HG02973 (cell line): ENCODE results near the gene CHPF2.
A peak's percentile ranks its signal among the peaks of the same experiment; 100 is the strongest.

ENCODE experiments used
- ATAC-seq: cut with Tn5 transposase; IDR thresholded peaks from one replicate; pipeline ENCODE4 v1.9.1; 2021; ENCODE audit warnings: moderate library complexity; ENCODE audit not compliant: unreplicated experiment

Gene CHPF2, protein sequence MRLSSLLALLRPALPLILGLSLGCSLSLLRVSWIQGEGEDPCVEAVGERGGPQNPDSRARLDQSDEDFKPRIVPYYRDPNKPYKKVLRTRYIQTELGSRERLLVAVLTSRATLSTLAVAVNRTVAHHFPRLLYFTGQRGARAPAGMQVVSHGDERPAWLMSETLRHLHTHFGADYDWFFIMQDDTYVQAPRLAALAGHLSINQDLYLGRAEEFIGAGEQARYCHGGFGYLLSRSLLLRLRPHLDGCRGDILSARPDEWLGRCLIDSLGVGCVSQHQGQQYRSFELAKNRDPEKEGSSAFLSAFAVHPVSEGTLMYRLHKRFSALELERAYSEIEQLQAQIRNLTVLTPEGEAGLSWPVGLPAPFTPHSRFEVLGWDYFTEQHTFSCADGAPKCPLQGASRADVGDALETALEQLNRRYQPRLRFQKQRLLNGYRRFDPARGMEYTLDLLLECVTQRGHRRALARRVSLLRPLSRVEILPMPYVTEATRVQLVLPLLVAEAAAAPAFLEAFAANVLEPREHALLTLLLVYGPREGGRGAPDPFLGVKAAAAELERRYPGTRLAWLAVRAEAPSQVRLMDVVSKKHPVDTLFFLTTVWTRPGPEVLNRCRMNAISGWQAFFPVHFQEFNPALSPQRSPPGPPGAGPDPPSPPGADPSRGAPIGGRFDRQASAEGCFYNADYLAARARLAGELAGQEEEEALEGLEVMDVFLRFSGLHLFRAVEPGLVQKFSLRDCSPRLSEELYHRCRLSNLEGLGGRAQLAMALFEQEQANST

DNA sequence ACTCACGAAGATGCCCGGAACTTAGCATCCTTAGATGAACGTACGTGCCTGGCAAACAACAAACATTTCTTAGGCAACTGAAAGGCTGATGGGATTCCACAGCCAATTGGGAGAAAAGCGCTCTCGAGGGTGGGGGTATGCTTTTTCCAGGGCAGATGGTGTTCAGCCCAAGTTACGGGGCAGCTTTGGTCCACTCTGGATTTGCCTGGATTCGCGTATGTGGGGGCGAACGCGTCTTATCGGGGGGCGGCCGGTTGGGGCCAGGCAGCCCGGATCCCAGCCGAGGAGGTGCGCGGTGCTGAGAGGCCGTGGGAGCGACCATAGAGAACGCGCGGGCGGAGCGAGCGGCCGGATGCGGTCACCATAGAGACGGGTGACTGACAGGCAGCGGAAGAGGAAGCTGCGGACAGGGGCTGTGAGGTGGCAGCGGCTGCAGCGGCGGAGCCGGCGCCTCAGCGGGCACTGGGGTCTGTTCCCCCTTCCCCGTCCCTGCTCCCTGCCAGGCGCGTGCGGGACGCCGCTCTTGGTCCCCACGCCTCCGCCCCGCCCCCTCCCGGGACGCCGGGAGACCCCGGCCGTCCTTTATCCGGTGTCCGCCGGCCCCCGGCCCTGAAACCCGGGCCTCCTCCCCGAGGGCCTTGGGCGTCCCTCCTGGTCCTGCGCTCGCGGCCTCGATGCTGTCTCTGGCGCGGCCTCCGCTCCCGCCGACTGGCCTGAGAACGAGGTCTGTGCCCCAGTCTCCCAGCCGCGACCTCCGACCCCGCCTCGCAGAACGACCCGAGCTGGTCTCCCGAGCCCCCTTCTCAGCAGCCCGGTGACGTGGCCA, at the start of gene CHPF2:
CHPF2 (plus strand) TSS at position 393 of the 826 bp plus-strand sequence. CDS start 1,529 bp downstream, outside the sequence.
- ATAC-seq, result peak; percentile 96

GRCh38 chr7:151185762-151186639, 46.3 kb upstream of the CHPF2 start:
- ATAC-seq, result no peak

GRCh38 chr7:151186640-151187408, 45.5 kb upstream of the CHPF2 start, which contains the start of gene ASB10:
TSS of gene ASB10 (minus strand) at chr7:151187250. CDS start at chr7:151187130, 120 bp downstream.
- ATAC-seq, result no peak

- no peak for ATAC-seq
Measured at GRCh38 chr7:151187409-151188251, 44.7 kb upstream of the CHPF2 start.

DNA sequence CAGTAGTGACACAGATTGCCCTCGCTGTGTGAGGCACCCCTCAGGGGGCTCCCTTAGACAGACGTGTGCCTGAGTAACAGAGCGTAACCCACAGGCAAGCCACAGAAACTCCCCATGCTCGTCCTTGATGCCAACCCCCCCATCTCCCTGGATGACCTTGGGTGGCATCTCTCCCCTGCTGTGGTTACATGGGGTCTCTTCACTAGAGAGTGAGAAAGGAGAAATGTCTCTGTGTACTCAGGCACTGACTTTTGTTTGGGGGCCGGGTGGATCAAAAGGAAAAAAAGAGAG, 44.1 kb upstream of the CHPF2 start:
- ATAC-seq, result no peak

DNA sequence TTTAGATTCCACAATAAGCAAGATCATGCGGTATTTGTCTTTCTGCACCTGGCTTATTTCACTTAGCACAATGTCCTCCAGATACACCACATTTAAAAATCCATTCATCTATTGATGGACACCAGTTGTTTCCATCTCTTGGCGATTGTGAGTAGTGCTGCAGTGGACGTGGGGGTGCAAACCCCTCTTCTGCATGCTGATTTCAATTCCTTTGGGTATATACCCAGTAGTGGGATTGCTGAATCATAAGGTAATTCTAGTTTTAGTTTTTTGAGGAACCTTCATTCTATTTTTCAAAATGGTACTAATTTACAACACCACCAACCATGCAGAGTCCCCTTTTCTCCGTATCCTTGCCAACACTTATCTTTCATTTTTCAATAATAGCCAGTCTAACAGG, 43.2 kb upstream of the CHPF2 start:
- no peak for ATAC-seq

GRCh38 chr7:151191544-151191943, 40.7 kb upstream of the CHPF2 start:
- ATAC-seq, result no peak

DNA sequence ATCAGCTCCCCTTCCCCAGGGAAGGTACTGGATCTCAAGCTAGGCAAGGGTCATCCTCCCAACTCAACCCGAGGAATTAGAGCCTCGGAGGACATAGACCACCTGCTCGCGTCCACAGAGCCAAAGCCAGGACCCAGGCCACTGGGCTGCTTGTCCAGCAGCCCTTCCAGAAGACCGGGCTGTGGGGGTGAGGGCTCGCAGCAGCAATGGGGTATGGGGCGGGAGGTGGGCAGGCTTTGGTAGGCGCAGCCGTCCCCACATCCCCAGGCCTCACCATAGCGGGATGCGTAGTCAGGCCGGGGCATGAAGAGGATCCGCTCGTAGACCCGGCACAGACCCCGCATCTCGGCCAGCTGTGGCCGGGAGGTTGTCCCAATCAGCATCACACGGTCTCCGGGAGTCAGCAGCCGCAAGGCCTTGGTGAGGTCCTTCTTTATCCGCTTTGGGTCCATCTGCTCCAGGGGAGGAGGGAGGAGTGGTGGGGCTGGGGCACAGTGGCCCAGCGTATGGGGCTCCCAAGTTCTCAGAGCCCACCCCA, 40.2 kb upstream of the CHPF2 start:
- no peak for ATAC-seq

DNA sequence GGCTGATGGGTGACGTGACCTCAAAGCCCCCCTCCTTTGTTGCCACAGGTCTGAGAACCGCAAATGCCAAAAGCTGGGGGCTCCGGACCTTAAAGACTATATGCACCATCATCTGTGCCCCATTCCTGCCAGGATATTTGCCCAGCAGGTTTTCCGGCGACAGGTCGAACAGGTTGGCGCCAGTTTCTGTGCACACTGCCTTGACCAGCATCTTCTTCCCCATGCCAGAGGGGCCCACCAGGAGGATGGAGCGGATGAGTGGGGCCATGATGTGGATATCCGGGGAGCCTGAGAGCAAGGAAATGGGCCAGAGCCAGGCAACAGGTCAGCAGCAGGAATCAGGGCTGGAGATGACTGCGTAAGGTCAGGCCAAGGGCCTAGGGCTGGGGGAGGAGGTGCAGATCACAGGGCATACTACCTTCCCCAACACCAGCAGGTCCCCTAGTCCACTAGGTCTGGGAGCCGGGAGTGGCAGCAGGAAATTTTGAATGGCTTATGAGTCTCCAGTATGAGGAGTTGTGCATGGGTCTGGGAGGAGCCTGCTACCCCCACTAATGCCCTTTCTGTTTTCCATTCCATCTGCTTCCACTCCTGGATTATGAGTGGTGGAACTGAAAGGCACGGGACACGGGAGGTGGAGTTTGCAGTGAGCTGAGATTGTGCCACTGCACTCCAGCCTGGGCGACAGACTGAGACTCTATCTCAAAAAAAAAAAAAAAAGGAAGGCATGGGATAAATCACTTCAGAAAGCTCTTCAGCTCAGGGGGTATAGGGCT, 38.9 kb upstream of the CHPF2 start:
- ATAC-seq, result no peak

- ATAC-seq, result no peak
Measured at GRCh38 chr7:151194188-151194587, 38.1 kb upstream of the CHPF2 start.

GRCh38 chr7:151195616-151196450, 36.5 kb upstream of the CHPF2 start:
- ATAC-seq, result no peak

DNA sequence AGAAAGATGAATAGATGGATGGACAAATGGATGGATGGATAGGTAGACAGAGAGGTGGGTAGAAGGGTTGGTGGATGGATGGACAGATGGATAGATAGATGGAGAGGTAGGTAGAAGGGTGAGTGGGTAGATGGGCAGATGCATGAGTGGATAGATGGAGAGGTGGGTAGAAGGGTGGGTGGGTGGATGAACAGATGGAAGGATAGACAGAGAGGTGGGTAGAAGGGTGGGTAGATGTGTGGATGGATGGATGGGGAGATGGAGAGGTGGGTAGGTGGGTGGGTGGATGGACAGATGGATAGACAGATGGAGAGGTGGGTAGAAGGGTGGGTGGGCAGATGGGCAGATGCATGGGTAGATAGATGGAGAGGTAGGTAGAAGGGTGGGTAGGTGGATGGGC, 34.4 kb upstream of the CHPF2 start:
- ATAC-seq, result no peak

GRCh38 chr7:151198945-151199848, 33.1 kb upstream of the CHPF2 start:
- ATAC-seq, result no peak

GRCh38 chr7:151201344-151201743, 30.9 kb upstream of the CHPF2 start:
- no peak for ATAC-seq

DNA sequence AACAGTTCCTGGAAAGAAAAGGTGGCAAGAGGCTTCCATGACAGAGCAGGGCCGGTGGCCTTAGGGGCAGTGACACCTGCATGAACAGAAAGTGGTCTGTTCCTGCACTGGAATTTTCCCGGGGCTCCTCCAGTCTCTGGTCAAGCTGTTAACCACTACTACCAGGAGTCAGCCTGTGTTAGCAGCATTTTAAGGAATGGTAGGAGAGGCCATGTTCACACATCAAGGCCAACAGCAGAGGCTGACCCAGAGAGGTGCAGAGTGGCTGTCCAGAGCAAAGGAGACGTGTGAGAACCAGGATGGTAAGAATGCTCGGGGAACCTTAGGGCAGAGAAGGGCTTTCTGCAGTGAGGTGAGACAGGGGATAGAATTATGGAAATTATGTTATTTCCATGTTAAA, 30.5 kb upstream of the CHPF2 start:
- no peak for ATAC-seq

DNA sequence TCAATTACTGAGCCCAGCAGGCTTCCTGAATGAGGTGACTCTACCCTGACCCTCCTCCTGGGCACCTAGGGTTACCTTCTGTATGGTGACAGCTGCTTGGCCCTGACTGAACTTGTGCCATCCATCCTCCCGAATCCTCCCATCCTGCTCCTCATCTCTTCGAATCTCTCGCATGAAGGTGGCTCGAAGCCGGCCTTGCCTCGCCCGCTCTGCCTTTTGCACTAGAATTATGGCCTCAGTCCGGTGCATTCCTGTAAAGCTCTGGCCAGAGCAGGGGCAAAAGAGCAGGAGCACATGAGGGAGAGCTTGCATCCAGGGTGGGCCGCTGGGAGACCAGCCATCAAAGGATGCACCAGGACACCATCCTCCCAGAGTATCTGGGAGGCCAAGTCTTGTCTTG, 29.4 kb upstream of the CHPF2 start:
- ATAC-seq, result no peak
